ENCODE measurements around the gene SPATA46. TPM values are rescaled to one million over a fixed set of nuclear protein-coding genes. Genes with fewer than 3 reads are reported as not detected.

SPATA46 gene
- total and polyA plus RNA-seq, 2 donors (not counting 1 experiment from before 2014, with no cell fraction given) = not detected

- DNase-seq (no peak), ATAC-seq (ENCODE audit: low read depth) (no peak)
- Histone ChIP-seq H3K4me1 (ENCODE audit: control insufficient read depth in 2 of 2, insufficient read depth in 2 of 2, low read length in 2 of 2) (no peaks in the 10 kb centered on the region), H4K20me1 (ENCODE audit: control insufficient read depth, insufficient read depth, low read length, poor library complexity, severe bottlenecking) (no peaks in the 10 kb centered on the region), H3K36me3 (replicated peaks in 1 of 2; ENCODE audit: control extremely low read depth in 1 of 2, control insufficient read depth in 1 of 2, extremely low read depth in 1 of 2, insufficient read depth in 2 of 2, low read length in 1 of 2) (no peaks in the 10 kb centered on the region), H3K9ac (ENCODE audit: low read length) (no peak overlapping the region), H3K4me3 (ENCODE audit: control extremely low read depth in 1 of 5, extremely low read depth in 1 of 5, insufficient read depth in 1 of 5, low read depth in 2 of 5, low read length in 4 of 5) (no peak overlapping the region), H3K79me2 (ENCODE audit: control insufficient read depth, insufficient read depth, low read length) (no peaks in the 10 kb centered on the region), H3K27ac (ENCODE audit: low read length in 2 of 2) (no peak overlapping the region), H2AFZ (ENCODE audit: insufficient read depth, low read depth, low read length, poor library complexity, severe bottlenecking) (no peak overlapping the region), H3K9me3 (ENCODE audit: control extremely low read depth in 1 of 3, control insufficient read depth in 2 of 3, insufficient read depth in 1 of 3, low read length in 2 of 3) (no peaks in the 10 kb centered on the region), H3K27me3 (replicated peaks in 1 of 4; ENCODE audit: control extremely low read depth in 1 of 4, control insufficient read depth in 3 of 4, insufficient read depth in 4 of 4, low read length in 3 of 4) (no peaks in the 10 kb centered on the region), H3K4me2 (replicated peaks; ENCODE audit: low read depth, low read length, poor library complexity, severe bottlenecking) (no peak overlapping the region)
- H3K4me3 Mint-ChIP-seq = no peak overlapping the region
- ChIA-PET POLR2A (no interaction called here), CTCF (no interaction called here)
- WGBS (ENCODE audit: insufficient coverage) = 86% methylated on average over 5 of the region's 10 CpGs
- TF ChIP-seq EZH2 (IDR thresholded peaks at IDR 0.05; ENCODE audit: borderline replicate concordance, insufficient read depth, low read depth, low read length, poor library complexity, severe bottlenecking) (no peak), CTCF (IDR thresholded peaks at IDR 0.05) (no peak)
- no peak overlapping the region for H3K27ac Mint-ChIP-seq
- peaks cover 33% of the 10 kb centered on the region for H3K27me3 Mint-ChIP-seq
- H3K4me1 Mint-ChIP-seq = peaks cover 5% of the 10 kb centered on the region
- intact Hi-C loops (cut with micrococcal nuclease) = no loop called here
- no peaks in the 10 kb centered on the region for H3K9me3 Mint-ChIP-seq (ENCODE audit: insufficient read depth)
These were observed 17.0 kb downstream of the SPATA46 start for GRCh38 chr1:162359523-162360236.

- H3K27ac Mint-ChIP-seq = no peak overlapping the region
- ChIA-PET CTCF (no interaction called here), POLR2A (no interaction called here)
- Histone ChIP-seq H3K79me2 (ENCODE audit: control insufficient read depth, insufficient read depth, low read length) (no peaks in the 10 kb centered on the region), H4K20me1 (ENCODE audit: control insufficient read depth, insufficient read depth, low read length, poor library complexity, severe bottlenecking) (no peaks in the 10 kb centered on the region), H2AFZ (ENCODE audit: insufficient read depth, low read depth, low read length, poor library complexity, severe bottlenecking) (no peak overlapping the region), H3K4me2 (replicated peaks; ENCODE audit: low read depth, low read length, poor library complexity, severe bottlenecking) (no peak overlapping the region), H3K4me1 (ENCODE audit: control insufficient read depth in 2 of 2, insufficient read depth in 2 of 2, low read length in 2 of 2) (no peaks in the 10 kb centered on the region), H3K4me3 (ENCODE audit: control extremely low read depth in 1 of 5, extremely low read depth in 1 of 5, insufficient read depth in 1 of 5, low read depth in 2 of 5, low read length in 4 of 5) (no peak overlapping the region), H3K27ac (ENCODE audit: low read length in 2 of 2) (no peak overlapping the region), H3K9ac (ENCODE audit: low read length) (no peak overlapping the region), H3K27me3 (replicated peaks in 1 of 4; ENCODE audit: control extremely low read depth in 1 of 4, control insufficient read depth in 3 of 4, insufficient read depth in 4 of 4, low read length in 3 of 4) (no peaks in the 10 kb centered on the region), H3K9me3 (ENCODE audit: control extremely low read depth in 1 of 3, control insufficient read depth in 2 of 3, insufficient read depth in 1 of 3, low read length in 2 of 3) (no peaks in the 10 kb centered on the region), H3K36me3 (replicated peaks in 1 of 2; ENCODE audit: control extremely low read depth in 1 of 2, control insufficient read depth in 1 of 2, extremely low read depth in 1 of 2, insufficient read depth in 2 of 2, low read length in 1 of 2) (no peaks in the 10 kb centered on the region)
- no peaks in the 10 kb centered on the region for H3K9me3 Mint-ChIP-seq (ENCODE audit: insufficient read depth)
- H3K4me3 Mint-ChIP-seq = no peak overlapping the region
- peaks cover 31% of the 10 kb centered on the region for H3K27me3 Mint-ChIP-seq
- intact Hi-C loops (cut with micrococcal nuclease) = no loop called here
- peaks cover 5% of the 10 kb centered on the region for H3K4me1 Mint-ChIP-seq
- WGBS (ENCODE audit: insufficient coverage) = no CpG with 5 or more reads among the region's 1 CpG
- TF ChIP-seq CTCF (IDR thresholded peaks at IDR 0.05) (no peak), EZH2 (IDR thresholded peaks at IDR 0.05; ENCODE audit: borderline replicate concordance, insufficient read depth, low read depth, low read length, poor library complexity, severe bottlenecking) (no peak)
- no peak for ATAC-seq (ENCODE audit: low read depth)
- no peak for DNase-seq
These were observed 17.7 kb downstream of the SPATA46 start for GRCh38 chr1:162358928-162359327.

Data from B cell (primary cell).